ENCODE results near the gene DOCK2. TPM values are rescaled to one million over a fixed set of nuclear protein-coding genes. Genes with fewer than 3 reads are reported as not detected.
A peak's percentile ranks its signal among the peaks of the same experiment; 100 is the strongest.

DOCK2 gene
- total RNA-seq, 1 donor from 2014 or later, result 4.6 TPM

DNA sequence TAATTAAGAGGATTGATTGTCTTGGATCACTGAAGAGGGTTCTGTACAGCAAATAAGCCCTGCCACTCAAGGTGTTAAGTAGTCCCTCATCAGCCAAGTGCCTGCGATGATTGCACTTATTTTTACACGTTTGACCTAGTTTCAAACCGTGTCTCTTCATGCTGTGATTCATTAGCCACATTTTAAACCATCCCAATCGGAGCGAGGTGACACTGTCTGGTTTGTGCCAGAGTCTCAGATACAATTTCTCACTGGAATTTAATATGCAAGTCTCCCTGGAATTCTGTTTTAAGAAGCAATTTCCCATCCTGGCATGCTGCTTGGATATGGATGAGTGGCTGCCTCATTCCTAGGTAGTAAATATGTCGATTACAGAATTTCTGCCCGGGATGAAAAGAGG, 341.6 kb downstream of the DOCK2 start:
- intact Hi-C loops (cut with DNase I), result no loop called here
- no peak for DNase-seq (ENCODE audit: low spot score)

- intact Hi-C loops (cut with DNase I), result loop anchor here (2.0 kb wide), 1 partner anchor 277 kb away; no protein-coding TSS in a partner anchor
- DNase-seq (ENCODE audit: low spot score), result no peak
These were observed 342.8 kb downstream of the DOCK2 start for GRCh38 chr5:169979871-169980270.

- DNase-seq (ENCODE audit: low spot score), result no peak
- intact Hi-C loops (cut with DNase I), result loop anchor here (2.0 kb wide), 1 partner anchor 278 kb away; no protein-coding TSS in a partner anchor
These were observed 343.5 kb downstream of the DOCK2 start, which contains the start of gene INSYN2B for GRCh38 chr5:169980418-169981053. Gene INSYN2B (minus strand): TSS chr5:169980495. CDS start chr5:169883898, 96,597 bp downstream.

DNA sequence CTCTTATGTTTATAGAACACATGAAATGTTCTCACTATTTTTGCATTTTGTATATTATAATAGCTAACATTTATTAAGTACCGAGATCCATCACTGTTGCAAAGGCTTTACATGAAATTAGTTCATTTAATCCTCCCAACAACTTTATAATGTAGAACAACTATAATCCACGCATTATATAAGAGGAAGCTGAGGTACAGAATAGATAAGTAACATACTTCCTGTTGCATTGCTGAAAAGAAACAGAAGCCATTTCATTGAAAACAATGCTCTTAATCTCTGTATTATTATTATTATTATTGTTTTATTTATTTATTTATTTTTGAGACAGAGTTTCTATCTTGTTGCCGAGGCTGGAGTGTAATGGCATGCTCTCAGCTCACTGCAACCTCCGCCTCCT, 351.1 kb downstream of the DOCK2 start:
- intact Hi-C loops (cut with DNase I), result no loop called here
- no peak for DNase-seq (ENCODE audit: low spot score)

DNA sequence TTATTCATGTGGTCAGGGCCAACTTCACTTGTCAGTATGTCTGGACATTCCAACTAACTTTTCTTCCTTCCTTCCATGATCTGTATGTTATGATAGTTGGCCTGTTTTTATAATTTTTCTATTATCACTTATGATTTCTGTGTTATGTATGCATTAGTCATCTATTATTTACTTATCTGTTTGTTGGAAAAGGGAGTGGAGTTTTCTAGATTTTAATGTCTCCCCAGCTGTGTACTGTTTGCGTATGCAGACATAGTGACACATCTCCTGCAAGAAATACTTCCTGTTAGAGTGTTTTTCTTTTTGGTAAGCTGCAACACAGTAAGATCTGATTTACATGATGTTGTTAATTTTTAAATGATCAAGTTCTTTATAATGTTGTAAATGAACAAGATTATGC, 351.9 kb downstream of the DOCK2 start:
- DNase-seq (ENCODE audit: low spot score), result no peak
- intact Hi-C loops (cut with DNase I), result no loop called here

- no peak for DNase-seq (ENCODE audit: low spot score)
- intact Hi-C loops (cut with DNase I), result no loop called here
These were observed 352.3 kb downstream of the DOCK2 start for GRCh38 chr5:169989365-169989764.

DNA sequence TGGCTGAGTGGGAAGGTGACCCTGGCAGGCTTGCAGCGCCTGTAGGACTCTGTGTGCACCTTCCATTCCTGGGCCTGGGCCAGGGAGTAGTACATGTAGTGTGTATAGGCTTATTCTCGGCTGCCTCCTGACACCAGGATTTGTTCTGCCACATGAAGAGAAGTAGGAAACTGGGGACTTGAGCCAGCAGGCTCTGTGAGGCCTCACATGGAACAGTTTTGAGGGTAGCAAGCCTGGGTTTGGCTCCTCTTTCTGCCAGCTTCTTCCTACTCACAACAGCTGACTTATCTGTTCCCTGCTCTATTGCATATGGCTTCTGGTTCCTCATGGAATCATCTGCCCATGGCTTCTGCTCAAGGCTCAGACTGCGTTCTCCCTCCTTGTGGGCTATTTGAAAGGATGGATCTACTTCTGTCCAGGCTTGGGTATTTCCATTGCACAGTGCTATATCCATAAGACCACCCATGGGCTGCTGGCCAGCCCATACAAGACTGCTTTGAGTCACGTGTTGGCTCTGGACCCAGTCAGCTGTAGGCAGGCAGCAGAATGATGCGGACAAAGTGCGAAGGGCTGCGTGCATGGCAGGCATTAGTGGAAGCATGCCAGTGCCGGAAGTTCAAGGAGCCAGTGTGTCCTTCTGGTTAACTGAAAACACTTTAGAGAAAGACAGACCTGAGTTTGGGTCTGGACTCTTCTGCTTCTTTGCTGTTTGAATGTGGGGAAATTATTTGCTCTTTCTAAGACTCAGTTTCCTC, 354.2 kb downstream of the DOCK2 start:
- DNase-seq (ENCODE audit: low spot score), result no peak
- intact Hi-C loops (cut with DNase I), result no loop called here

DNA sequence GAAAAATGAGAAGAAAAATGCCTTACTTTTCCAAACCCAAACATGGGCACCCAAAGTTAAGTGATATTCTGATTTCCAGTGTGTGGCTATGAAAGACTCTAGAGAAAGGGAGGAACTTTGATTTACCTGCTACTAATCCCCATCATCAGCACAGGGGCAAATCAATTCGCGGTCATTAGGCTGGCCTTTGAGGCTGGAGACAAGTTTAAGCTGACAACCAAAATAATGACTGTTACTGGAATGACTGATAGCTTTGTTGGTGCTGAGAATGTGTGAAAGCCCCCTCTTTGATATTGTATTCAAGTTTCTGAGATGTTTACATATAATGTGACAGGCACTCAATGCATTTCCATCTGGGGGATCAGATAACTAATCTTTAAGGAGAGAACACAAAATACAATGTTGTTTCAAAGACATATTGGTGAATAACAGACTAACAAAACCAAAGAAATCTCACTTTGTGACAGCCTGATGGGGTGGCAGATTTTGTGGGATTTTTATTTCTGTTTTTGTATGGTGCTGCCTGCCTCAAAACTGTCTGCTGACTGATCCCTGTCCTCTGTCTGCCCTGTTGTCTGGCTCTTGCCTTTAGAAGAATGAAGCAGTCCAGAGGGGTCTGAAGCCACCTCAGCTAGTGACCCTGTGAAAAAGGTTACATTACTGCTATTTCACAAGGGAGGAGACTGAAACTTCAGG, 355.9 kb downstream of the DOCK2 start:
- intact Hi-C loops (cut with DNase I), result no loop called here
- no peak for DNase-seq (ENCODE audit: low spot score)

- no peak for DNase-seq (ENCODE audit: low spot score)
- intact Hi-C loops (cut with DNase I), result no loop called here
These were observed 356.4 kb downstream of the DOCK2 start for GRCh38 chr5:169993485-169993790.

DNA sequence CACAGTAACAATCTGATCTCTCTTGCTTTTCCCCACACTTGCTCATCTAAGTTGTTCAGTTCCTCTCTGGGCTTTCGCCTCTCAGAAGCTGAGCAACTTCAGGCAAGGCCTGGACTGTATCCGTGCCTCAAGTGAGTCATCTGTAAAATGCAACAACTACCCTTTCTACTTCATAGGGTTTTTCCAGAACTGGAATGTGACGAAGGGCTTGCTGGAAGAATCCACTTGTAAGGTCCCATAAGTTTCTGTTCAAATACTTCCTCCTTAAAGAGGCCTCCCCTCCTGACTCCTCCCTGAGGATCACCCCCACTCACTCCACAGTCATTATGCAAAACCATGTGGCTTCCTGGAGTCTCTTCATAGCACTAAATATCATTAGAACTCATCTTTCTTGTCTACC, 360.7 kb downstream of the DOCK2 start:
- intact Hi-C loops (cut with DNase I), result no loop called here
- DNase-seq (ENCODE audit: low spot score), result peak; percentile 20

GRCh38 chr5:169999621-170000020, 362.5 kb downstream of the DOCK2 start:
- no peak for DNase-seq (ENCODE audit: low spot score)
- intact Hi-C loops (cut with DNase I), result no loop called here

GRCh38 chr5:170000155-170000554, 363.1 kb downstream of the DOCK2 start:
- DNase-seq (ENCODE audit: low spot score), result no peak
- intact Hi-C loops (cut with DNase I), result no loop called here

GRCh38 chr5:170006021-170006420, 368.9 kb downstream of the DOCK2 start:
- no peak for DNase-seq (ENCODE audit: low spot score)
- intact Hi-C loops (cut with DNase I), result loop anchor here (1.0 kb wide), 1 partner anchor 10 kb away; no protein-coding TSS in a partner anchor

GRCh38 chr5:170008376-170008775, 371.3 kb downstream of the DOCK2 start:
- no peak for DNase-seq (ENCODE audit: low spot score)
- intact Hi-C loops (cut with DNase I), result no loop called here

- intact Hi-C loops (cut with DNase I), result no loop called here
- DNase-seq (ENCODE audit: low spot score), result no peak
These were observed 373.5 kb downstream of the DOCK2 start for GRCh38 chr5:170010595-170010994.

GRCh38 chr5:170011751-170012150, 374.7 kb downstream of the DOCK2 start:
- DNase-seq (ENCODE audit: low spot score), result no peak
- intact Hi-C loops (cut with DNase I), result no loop called here

GRCh38 chr5:170012622-170013021, 375.5 kb downstream of the DOCK2 start:
- DNase-seq (ENCODE audit: low spot score), result no peak
- intact Hi-C loops (cut with DNase I), result no loop called here

GRCh38 chr5:170020423-170020822, 383.3 kb downstream of the DOCK2 start:
- intact Hi-C loops (cut with DNase I), result no loop called here

DNA sequence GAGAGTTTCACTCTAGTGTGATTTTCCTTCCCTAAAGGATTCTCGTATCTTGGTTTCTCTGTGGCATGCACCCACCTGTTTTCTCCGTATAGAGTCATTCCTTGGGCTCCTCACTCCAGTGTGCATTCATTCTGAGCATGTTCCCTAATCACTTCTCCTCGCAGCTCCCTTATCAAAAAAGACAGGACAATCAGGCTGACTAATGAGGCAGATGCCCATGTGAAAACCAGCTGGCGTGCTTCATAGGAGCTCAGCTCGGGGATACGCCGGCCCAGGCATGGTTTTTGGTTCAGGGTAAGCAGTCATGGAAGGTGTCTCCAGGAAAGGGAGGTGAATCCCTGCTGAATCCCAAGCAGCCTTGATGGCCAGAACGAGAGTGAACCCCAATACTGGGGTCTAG, 384.4 kb downstream of the DOCK2 start:
- intact Hi-C loops (cut with DNase I), result no loop called here

More at GRCh38 chr5:170020423-170020822, 383.3 kb downstream of the DOCK2 start:
- no peak for DNase-seq (ENCODE audit: low spot score)

GRCh38 chr5:170025853-170026252, 388.8 kb downstream of the DOCK2 start:
- no peak for DNase-seq (ENCODE audit: low spot score)
- intact Hi-C loops (cut with DNase I), result no loop called here

More for the DNA sequence above, 384.4 kb downstream of the DOCK2 start:
- DNase-seq (ENCODE audit: low spot score), result no peak

DNA sequence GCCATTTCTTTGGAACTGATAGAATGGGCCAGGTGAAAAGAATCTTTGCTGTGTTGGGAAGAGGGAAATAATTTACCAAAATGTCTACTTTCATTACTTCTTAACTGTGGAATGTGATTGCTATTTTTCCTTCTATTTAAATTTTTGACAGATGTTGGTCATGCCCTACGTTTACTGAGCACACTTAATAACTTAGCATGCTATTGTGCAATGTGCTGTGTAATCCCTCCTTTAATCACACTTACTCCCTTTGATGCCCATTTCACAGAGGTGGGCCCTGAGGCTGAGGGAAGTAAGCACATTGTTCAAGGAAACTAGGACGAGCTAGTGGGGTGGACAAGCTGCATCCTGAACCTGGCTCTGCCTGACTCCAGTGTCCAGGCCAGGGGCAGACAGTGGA, 391.0 kb downstream of the DOCK2 start:
- no peak for DNase-seq (ENCODE audit: low spot score)
- intact Hi-C loops (cut with DNase I), result no loop called here
